Muscle of arm (tissue), 12 donors: ENCODE data around the gene GPR12. TPM values are rescaled to one million over a fixed set of nuclear protein-coding genes. Genes with fewer than 3 reads are reported as not detected.
"Not testable (repeated sequence)": the region's sequence is repeated elsewhere in the genome, so short reads cannot be mapped to it uniquely, and the experiment has no call there.

Experiments
- DNase-seq: peaks from one replicate; pipeline ENCODE4 v3.0.0-alpha.2; 2013
- polyA plus RNA-seq, 12 donors: library from polyadenylated mRNA; unstranded; fragments of 120-200 nt; gene quantifications; one replicate each; pipeline ENCODE4 v1.2.1, GENCODE V29; 2013; ENCODE audit not compliant: insufficient read length in 12 of 12

Gene GPR12
- polyA plus RNA-seq, 12 donors: 0.05 to 0.36 (median 0.13) TPM; not detected in 2

- no peak for DNase-seq
Measured at GRCh38 chr13:26749905-26750304, 10.7 kb downstream of the GPR12 start.

DNA sequence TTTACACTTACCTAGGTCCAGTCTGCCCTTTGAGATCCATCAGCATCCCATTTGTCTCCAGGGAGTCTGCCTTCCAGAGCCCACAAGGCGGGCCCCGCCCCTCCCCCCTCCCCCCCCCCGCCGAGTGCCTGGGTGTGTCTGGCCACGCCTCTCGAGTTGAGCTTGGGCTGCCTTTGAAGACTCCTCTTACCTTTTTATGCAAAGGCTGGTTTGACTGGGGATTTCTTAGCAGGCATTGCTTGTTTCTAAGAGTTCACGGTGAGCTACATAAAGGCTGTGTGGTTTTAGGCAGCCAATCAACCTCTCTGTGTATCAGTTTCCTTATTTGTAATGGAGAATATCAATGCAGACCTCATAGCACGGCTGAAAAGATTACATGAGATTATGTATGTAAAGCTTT is 11.3 kb downstream of the GPR12 start:
- DNase-seq: no peak

GRCh38 chr13:26747706-26748105 is 12.9 kb downstream of the GPR12 start:
- DNase-seq: no peak

DNA sequence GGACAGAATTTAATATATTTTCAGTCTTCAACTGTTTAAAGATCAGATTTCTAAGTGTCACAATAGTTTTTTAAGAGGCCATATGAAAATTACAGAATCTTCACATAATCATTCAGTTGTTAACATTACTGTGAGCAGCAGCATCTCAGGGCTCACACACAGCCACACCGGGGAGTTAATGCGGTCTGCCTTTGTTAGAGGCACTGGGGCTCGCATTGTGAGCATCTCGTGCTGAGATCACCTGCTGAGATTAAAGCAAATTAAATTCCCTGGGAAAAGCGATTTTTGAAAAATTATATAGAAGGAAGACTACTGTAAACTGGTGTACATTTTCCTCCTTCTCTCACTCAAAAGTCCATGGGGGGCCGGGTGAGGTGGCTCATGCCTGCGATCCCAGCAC is 16.6 kb downstream of the GPR12 start:
- no peak for DNase-seq

DNA sequence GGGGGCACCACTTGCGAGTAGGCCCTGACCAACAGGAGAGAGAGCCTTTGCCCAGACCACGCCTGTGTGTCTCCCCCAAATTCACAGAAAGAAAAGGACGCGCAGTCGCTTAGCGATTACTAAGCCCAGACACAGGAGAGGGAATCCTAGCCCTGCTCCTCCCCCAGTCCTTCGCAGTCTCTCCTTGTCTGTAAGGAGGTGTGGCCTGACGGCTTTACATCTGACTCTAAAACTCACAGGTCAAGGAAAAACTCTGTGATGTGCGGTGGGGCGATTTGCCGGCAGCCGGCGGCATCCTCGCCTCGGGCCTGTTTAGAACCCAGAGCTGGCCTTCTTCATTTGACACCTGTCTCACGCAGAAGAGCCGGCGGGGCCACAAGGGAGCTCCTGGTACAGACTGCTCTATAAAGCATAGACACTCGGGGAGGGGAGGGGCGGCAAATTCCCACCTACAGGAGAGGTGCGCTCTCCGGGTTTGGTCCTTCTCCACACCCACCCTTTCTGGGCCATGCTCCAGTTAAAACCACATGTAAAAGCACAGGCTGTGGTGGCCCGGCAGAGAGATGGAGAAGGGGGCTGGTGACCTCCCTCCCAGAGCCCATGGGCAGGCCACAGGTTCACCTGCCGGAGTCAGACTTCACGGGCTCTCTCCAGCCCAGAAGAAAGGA is 17.8 kb downstream of the GPR12 start:
- DNase-seq: no peak

- DNase-seq: no peak
Measured at GRCh38 chr13:26735677-26736076, 24.9 kb downstream of the GPR12 start.

DNA sequence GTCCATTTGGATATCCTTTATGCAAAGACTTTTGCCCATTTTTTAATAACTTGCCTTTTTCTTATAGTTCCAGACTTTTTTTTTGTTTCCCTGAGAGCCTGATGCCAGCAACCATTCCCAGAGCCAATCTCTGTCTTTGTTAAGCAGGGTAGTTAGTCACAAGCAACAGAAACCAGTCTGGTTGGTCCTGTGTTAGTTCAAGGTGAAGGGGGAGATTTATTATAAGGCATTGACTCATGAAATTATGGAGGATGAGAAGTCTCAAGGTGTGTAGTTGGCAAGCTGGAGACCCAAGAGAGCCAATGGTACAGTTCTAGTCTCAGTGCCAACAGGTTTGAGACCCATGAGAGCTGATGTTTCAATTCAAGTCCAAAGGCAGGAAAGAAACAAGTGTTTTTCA is 33.0 kb downstream of the GPR12 start:
- no peak for DNase-seq

- DNase-seq: no peak
Measured at GRCh38 chr13:26727122-26727521, 33.5 kb downstream of the GPR12 start.

DNA sequence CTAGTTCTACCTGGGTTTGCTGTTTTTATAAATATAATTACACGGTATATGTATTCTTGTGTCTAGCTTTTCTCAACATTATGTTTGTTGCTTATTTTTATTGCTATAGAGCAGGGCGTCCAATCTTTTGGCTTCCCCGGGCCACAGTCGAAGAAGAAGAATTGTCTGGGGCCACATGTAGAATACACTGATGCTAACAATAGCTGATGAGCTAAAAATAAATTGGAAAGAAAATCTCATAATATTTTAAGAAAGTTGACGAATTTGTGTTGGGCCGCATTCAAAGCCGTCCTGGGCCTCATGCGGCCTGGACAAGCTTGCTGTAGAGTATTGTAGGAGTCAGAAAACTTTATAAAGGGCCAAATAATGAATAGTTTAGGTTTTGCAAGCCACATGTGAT is 33.9 kb downstream of the GPR12 start:
- DNase-seq: no peak

- DNase-seq: not testable (repeated sequence)
Measured at GRCh38 chr13:26723620-26724019, 37.0 kb downstream of the GPR12 start.

DNA sequence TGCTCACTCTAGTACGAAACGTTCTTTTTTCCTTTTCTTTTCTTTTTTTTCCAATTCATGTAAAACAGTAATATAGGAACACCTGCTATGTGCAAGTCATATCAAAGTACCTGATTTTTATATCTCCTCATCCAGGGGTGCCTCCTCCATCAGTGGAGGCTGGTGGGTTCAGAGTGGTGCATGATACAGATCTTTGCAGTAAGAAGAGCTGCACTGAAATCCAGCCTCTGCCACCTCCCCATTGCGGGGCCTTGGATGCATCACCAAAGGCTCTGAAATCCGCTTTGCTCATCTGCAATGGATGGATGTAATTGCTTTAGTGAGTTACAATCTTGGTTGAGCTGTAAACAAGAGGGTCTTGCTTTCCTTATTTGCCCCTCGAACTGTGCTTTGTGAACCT is 38.3 kb downstream of the GPR12 start:
- no peak for DNase-seq

GRCh38 chr13:26721251-26722121 is 39.1 kb downstream of the GPR12 start:
- DNase-seq: no peak

- no peak for DNase-seq
Measured at GRCh38 chr13:26719356-26719945, 41.1 kb downstream of the GPR12 start.

DNA sequence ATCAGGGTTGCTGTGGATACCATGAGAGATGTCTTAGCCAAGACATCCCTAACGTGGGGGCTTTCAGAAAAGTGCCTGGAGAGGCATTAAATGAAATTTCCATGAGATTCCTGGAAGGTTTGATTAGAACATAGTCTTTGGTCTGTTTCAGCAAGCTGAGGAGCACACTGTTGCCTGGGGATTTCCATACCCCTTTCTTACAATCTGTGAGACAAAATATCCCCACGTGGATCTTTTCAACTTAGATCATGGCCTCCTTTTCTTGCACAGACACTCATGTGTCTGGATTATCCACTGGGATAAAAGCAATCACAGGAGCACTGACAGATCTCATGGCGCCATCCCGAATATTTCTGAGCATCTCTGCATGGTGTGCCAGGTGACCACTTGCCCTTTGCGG is 41.7 kb downstream of the GPR12 start:
- no peak for DNase-seq

DNA sequence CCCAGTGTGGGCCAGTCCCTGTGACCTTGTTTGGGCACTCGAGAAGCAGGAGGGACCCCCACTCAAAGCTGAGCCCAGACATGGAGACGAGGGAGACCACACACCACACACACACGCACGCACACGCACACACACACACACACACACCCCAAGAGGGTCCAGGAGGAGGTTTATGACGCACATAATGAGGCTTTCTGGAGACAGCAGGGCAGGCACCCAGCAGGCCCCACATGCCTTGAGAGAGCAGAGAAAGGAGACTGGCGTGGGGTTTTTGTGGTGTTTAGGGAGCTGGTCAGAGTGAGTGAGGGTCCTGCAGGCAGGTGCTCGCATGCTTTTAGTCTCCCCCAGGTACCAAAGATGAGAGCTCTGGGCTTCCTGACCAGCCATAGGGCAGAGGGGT is 42.4 kb downstream of the GPR12 start:
- no peak for DNase-seq

- DNase-seq: no peak
Measured at GRCh38 chr13:26716984-26717383, 43.6 kb downstream of the GPR12 start.

GRCh38 chr13:26713341-26713740 is 47.2 kb downstream of the GPR12 start:
- no peak for DNase-seq

DNA sequence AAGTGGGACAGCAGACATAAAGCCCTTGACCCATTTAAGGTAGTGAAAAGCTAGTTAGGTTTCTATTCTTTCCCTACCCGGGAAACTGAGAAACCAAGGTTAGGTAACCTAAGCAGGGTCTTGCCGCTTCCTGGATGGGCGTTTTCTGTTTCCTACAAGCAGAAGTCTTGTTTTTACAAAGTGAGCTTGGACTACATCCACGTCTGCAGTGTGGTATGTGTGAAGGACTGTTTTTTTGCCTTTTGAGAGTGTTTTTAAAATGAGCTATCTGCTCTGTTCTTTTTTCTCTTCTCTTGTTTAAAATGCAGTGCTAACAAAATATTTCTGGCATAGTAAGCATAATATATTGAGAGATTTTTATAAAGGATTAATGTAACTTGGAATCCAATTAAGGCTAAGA is 49.4 kb downstream of the GPR12 start:
- DNase-seq: no peak

GRCh38 chr13:26710166-26710565 is 50.4 kb downstream of the GPR12 start:
- no peak for DNase-seq

GRCh38 chr13:26709461-26709860 is 51.1 kb downstream of the GPR12 start:
- DNase-seq: no peak

GRCh38 chr13:26708007-26708297 is 52.6 kb downstream of the GPR12 start:
- no peak for DNase-seq

DNA sequence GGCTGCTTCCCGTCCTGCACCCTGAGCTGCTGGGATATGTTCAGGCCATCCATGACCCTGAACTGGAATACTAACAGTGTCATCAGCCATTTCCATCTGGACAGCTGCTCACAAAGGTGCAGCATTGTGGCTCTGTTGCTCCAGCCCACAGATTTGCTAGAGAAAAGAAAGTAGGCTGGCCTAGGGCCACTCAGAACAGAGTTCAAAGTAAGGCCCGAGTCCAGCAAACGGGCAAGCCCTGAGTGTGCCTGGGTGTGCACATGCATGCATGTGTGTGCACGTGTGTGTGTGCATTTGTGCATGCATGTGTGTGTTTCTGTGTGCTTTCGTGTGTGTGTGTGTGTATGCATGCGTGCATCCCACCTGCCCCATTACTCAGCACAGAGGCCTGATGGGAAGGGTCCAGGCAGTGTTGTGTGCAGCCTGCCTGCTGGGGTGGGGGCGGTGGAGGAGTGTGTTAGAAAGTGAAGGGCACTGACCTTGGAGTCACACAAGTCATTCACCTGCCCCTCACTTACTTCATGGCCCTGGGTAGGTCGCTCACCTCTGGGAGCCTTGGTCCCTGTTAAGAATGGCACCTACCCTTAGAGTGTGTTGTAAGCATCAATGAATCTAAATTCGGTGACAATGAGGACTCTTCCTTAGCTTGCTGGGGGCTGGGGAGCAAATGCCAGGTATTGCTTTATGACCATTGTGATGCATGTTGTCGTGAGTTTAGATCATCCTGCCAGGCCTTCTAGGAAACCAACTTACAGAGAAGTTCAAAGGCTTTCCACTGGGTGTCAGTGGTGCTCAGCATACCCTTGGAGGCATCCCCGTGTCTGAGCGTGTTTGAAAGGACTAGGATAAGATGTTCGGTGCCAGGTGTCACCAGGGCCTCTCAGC is 53.2 kb downstream of the GPR12 start:
- peak; percentile 30 for DNase-seq
